GM10248 (cell line): ENCODE measurements around the gene SPEG.

ENCODE experiments used
- CTCF ChIA-PET: fragments of 300-600 bp; sonication (Branson Sonifier 250); formaldehyde crosslinking; extraction: SDS; loops from one replicate; lab custom pipeline; 2021; ENCODE audit warnings: antibody characterized with exemption; lab: Yijun Ruan, JAX
- POLR2A ChIA-PET: fragments of 350-650 bp; sonication (Branson Sonifier 250); formaldehyde crosslinking; extraction: SDS; loops from one replicate; lab custom pipeline; 2020; ENCODE audit warnings: antibody characterized with exemption; lab: Yijun Ruan, JAX
- DNase-seq: peaks from one replicate; pipeline ENCODE4 v3.0.0; 2012; ENCODE audit errors: extremely low spot score
- TF ChIP-seq, protein P1 (sequence below): IDR thresholded peaks from 2 replicates; pipeline ENCODE4 v1.5.1; 2012; ENCODE audit warnings: mild to moderate bottlenecking, low read depth; ENCODE audit errors: extremely low read depth, missing control alignments, control extremely low read depth

SPEG gene

DNA sequence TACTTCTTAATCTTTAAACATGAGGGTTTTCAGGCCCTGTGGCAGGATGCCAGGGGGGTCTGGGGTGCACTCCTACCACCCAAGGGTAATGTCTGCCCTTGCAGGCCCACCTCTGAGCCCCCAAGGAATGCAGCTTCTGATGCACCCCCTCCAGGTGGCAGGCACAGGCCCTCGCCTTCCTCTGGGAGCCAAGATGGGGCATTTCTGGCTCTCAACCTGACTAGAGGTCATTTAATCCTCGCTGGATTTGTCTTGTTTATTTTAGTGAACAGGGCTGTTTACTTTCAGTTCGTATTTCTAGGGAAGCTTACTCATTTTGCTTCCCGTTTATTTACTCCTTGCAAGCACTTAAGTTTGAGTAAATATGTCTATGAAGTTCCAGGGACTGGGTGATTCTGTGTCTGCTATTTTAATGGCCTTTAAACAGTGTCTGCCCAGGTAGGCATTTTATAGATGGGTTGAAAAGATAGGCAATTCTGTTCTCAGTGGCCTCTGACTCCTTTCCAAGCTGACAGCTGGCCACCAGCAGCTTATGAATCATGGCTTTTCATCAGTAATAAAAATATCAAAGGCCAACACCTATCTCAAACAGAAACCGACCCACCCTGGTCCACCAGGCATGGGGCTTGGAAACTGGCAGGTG lies 35.8 kb upstream of the SPEG start:
- TF ChIP-seq, protein P1, sequence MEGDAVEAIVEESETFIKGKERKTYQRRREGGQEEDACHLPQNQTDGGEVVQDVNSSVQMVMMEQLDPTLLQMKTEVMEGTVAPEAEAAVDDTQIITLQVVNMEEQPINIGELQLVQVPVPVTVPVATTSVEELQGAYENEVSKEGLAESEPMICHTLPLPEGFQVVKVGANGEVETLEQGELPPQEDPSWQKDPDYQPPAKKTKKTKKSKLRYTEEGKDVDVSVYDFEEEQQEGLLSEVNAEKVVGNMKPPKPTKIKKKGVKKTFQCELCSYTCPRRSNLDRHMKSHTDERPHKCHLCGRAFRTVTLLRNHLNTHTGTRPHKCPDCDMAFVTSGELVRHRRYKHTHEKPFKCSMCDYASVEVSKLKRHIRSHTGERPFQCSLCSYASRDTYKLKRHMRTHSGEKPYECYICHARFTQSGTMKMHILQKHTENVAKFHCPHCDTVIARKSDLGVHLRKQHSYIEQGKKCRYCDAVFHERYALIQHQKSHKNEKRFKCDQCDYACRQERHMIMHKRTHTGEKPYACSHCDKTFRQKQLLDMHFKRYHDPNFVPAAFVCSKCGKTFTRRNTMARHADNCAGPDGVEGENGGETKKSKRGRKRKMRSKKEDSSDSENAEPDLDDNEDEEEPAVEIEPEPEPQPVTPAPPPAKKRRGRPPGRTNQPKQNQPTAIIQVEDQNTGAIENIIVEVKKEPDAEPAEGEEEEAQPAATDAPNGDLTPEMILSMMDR: no peak
- POLR2A ChIA-PET: no interaction called here
- CTCF ChIA-PET: interaction anchor here (0.8 to 2.7 kb wide), 4 partner anchors 10 to 161 kb away, joined by 3 to 9 read pairs (median 3); no protein-coding TSS in a partner anchor

DNA sequence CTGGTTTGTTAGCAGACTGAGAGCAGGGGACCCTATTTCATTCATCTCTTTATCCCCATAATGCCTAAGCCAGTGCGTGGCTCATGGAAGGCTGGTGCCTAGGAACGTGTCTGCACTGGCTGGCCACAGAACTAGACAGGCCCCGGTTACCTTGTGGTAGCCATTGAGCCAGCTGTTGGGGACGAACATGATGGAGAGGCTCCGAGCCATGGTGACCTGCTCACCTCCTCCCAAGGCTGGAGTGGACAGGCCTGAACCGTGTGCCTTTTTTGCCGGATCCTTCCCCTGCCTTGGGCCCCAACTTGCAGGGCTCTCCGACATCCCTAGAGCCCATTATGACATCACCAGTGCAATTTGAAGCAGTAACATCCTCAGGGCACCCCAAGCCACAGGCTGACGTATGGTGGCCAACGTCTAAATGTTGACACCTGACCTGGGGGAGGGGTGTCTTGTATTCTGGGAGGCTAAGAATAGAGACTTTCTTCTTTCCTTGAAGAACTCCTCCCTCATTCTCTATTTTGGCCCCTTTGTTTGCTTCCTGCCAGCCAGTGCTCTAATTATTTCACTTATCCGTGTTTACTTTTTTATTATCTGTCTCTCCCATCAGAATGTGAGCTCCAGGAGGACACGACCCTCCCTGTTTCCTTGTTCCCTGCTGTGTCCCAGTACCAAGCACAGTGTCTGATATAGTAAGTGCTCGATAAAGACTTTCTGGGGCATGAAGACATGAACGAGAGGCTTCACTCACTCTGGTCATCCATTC lies 34.7 kb upstream of the SPEG start:
- no peak for DNase-seq
- POLR2A ChIA-PET: no interaction called here
- TF ChIP-seq, protein P1: no peak
- CTCF ChIA-PET: interaction anchor here (1.0 to 5.7 kb wide), 4 partner anchors 11 to 131 kb away, joined by 5 to 75 read pairs (median 7); partner anchors contain the start of gene DNPEP

More for the DNA sequence above, 35.8 kb upstream of the SPEG start:
- no peak for DNase-seq

DNA sequence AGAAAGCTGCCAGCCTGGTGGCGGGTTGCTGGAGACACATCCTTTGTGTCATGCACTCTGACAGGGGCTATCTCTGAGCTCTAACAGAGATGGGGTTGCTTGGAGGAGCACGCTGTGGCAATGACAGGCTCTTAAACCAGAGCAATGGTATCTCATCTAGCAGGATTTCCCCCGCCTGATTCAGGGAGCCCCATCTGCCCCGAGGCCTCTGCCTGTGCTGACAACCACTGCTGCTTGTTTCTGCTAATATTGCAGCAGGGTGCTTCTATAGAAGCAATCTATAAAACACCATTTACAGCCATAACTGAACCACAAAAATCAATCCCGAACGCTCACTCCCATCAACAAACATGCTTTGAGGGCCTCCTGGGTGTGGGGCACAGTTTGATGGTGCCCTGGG lies 34.1 kb upstream of the SPEG start:
- POLR2A ChIA-PET: no interaction called here
- CTCF ChIA-PET: interaction anchor here (1.0 to 5.7 kb wide), 3 partner anchors 12 to 130 kb away, joined by 5 to 75 read pairs (median 5); partner anchors contain the start of gene DNPEP
- TF ChIP-seq, protein P1: no peak
- no peak for DNase-seq

DNA sequence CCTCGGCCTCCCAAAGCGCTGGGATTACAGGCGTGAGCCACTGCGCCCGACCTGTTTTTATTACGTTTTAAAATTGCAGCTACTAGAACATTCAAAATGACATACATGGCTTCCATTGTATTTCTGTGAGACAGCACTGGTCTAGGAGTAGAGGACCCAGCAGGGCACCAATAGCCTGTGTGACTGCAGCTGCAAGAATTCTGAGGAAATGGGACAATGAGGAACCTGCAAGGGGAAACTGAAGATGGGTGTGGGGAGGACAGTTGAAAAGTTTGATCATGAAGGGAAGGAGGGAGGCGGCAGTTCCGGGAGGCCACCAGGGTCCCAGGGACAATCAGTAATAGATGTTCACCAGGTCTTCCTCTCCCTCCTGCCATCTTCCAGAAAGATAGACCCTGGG lies 33.0 kb upstream of the SPEG start:
- no peak for DNase-seq
- CTCF ChIA-PET: interaction anchor here (1.2 to 5.7 kb wide), 18 partner anchors 9 to 243 kb away, joined by 3 to 76 read pairs (median 6); partner anchors contain the start of genes DES and DNPEP
- TF ChIP-seq, protein P1: no peak
- POLR2A ChIA-PET: no interaction called here

DNA sequence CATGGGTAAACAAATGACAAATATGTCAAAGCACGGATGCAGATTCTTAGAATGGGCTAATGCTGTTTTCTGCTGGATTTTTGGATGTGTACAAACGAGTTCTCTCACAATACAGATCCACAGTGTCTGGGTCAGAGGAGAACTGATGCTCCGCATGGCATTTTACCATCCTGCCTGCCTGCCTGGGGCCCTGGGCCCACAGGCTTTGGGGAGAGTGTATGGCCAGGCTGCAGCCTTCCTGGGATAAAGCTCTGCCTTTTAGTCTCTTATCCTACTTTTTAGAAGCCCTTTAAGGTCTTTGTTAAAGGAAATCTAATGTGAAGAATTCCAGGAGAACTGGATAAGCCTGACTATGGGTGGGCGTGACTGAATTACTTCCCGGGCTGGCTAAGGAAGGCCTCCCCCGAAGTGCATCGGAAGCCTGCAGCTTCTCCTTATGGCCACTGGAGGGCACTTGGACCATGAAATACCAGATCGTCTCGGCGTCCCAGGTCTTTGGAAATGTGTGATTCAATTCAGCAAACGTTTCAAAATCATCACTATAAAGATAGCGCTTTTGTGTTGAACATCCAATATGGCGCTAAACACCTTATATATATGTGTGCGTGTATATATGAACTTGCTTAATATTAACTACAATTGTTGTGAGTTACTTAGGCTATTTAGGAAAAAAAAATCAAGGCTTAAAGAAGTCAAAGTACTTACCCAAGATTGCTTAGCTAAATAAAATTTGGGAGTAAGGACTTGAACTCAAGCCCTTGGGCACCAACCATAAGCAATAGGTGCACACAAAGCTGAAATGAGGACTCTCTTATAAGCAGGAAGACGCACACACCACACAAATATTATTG lies 31.8 kb upstream of the SPEG start:
- CTCF ChIA-PET: interaction anchor here (0.7 to 5.7 kb wide), 52 partner anchors 10 to 373 kb away, joined by 3 to 76 read pairs (median 4); partner anchors contain the start of genes DES, DNPEP, GMPPA and SPEG
- POLR2A ChIA-PET: interaction anchor here (1.1 kb wide), 1 partner anchor 15 kb away, joined by 3 read pairs; the partner anchor contains the start of gene DNPEP
- peak; percentile 77 for DNase-seq
- TF ChIP-seq, protein P1: peak; percentile 78
